ENCODE results near the gene TEX54.
A peak's percentile ranks its signal among the peaks of the same experiment; 100 is the strongest.

TEX54 gene

GRCh38 chr11:62823677-62824076 is 9.0 kb downstream of the TEX54 start:
- no peaks in the 10 kb centered on the region for H3K27me3 Mint-ChIP-seq
- H3K36me3 Mint-ChIP-seq (ENCODE audit: low read depth): peaks cover 54% of the 10 kb centered on the region
- peak overlapping the region; percentile 31 for H3K27ac Mint-ChIP-seq
- H3K4me3 Mint-ChIP-seq: no peak overlapping the region
- H3K9me3 Mint-ChIP-seq: no peaks in the 10 kb centered on the region
- H3K4me1 Mint-ChIP-seq (ENCODE audit: low read depth): no peaks in the 10 kb centered on the region

GRCh38 chr11:62817129-62817528 is 15.5 kb downstream of the TEX54 start:
- Mint-ChIP-seq H3K36me3 (ENCODE audit: low read depth) (peaks cover 24% of the 10 kb centered on the region), H3K4me3 (no peak overlapping the region), H3K4me1 (ENCODE audit: low read depth) (no peaks in the 10 kb centered on the region), H3K9me3 (no peaks in the 10 kb centered on the region), H3K27ac (no peak overlapping the region), H3K27me3 (no peaks in the 10 kb centered on the region)

GRCh38 chr11:62816557-62816956 is 16.1 kb downstream of the TEX54 start:
- peaks cover 24% of the 10 kb centered on the region for H3K36me3 Mint-ChIP-seq (ENCODE audit: low read depth)
- no peaks in the 10 kb centered on the region for H3K4me1 Mint-ChIP-seq (ENCODE audit: low read depth)
- no peaks in the 10 kb centered on the region for H3K27me3 Mint-ChIP-seq
- no peak overlapping the region for H3K4me3 Mint-ChIP-seq
- H3K27ac Mint-ChIP-seq: no peak overlapping the region
- H3K9me3 Mint-ChIP-seq: no peaks in the 10 kb centered on the region

GRCh38 chr11:62811659-62812058 is 21.0 kb downstream of the TEX54 start:
- H3K4me1 Mint-ChIP-seq (ENCODE audit: low read depth): peaks cover 2% of the 10 kb centered on the region
- no peaks in the 10 kb centered on the region for H3K9me3 Mint-ChIP-seq
- peaks cover 4% of the 10 kb centered on the region for H3K36me3 Mint-ChIP-seq (ENCODE audit: low read depth)
- H3K27me3 Mint-ChIP-seq: no peaks in the 10 kb centered on the region
- no peak overlapping the region for H3K27ac Mint-ChIP-seq
- no peak overlapping the region for H3K4me3 Mint-ChIP-seq

GRCh38 chr11:62810748-62811147 is 21.9 kb downstream of the TEX54 start:
- Mint-ChIP-seq H3K27me3 (no peaks in the 10 kb centered on the region), H3K9me3 (no peaks in the 10 kb centered on the region), H3K4me3 (no peak overlapping the region), H3K4me1 (ENCODE audit: low read depth) (peaks cover 10% of the 10 kb centered on the region), H3K36me3 (ENCODE audit: low read depth) (peaks cover 4% of the 10 kb centered on the region), H3K27ac (peak overlapping the region; percentile 27)

- Mint-ChIP-seq H3K36me3 (ENCODE audit: low read depth) (peaks cover 30% of the 10 kb centered on the region), H3K27me3 (no peaks in the 10 kb centered on the region), H3K27ac (peak overlapping the region; percentile 97)
Measured at GRCh38 chr11:62806611-62807121, 26.0 kb downstream of the TEX54 start.

GRCh38 chr11:62805961-62806441 is 26.6 kb downstream of the TEX54 start:
- no peaks in the 10 kb centered on the region for H3K9me3 Mint-ChIP-seq
- peak overlapping the region; percentile 99 for H3K4me3 Mint-ChIP-seq
- no peaks in the 10 kb centered on the region for H3K27me3 Mint-ChIP-seq
- peaks cover 38% of the 10 kb centered on the region for H3K4me1 Mint-ChIP-seq (ENCODE audit: low read depth)
- peak overlapping the region; percentile 97 for H3K27ac Mint-ChIP-seq
- H3K36me3 Mint-ChIP-seq (ENCODE audit: low read depth): peaks cover 37% of the 10 kb centered on the region

More at GRCh38 chr11:62806611-62807121, 26.0 kb downstream of the TEX54 start:
- H3K4me1 Mint-ChIP-seq (ENCODE audit: low read depth): peaks cover 35% of the 10 kb centered on the region
- H3K4me3 Mint-ChIP-seq: peak overlapping the region; percentile 99
- H3K9me3 Mint-ChIP-seq: no peaks in the 10 kb centered on the region

GRCh38 chr11:62805076-62805892 is 27.4 kb downstream of the TEX54 start, which contains the start of gene NXF1:
TSS of gene NXF1 (minus strand) at chr11:62805440. CDS start at chr11:62805356, 84 bp downstream.
- no peaks in the 10 kb centered on the region for H3K9me3 Mint-ChIP-seq
- H3K36me3 Mint-ChIP-seq (ENCODE audit: low read depth): peaks cover 41% of the 10 kb centered on the region
- H3K4me3 Mint-ChIP-seq: peak within 1 kb of the TSS; percentile 99
- no peaks in the 10 kb centered on the region for H3K27me3 Mint-ChIP-seq
- H3K27ac Mint-ChIP-seq: peak within 1 kb of the TSS; percentile 97
- peaks cover 38% of the 10 kb centered on the region for H3K4me1 Mint-ChIP-seq (ENCODE audit: low read depth)

- Mint-ChIP-seq H3K27me3 (no peaks in the 10 kb centered on the region), H3K27ac (peak overlapping the region; percentile 95), H3K4me1 (ENCODE audit: low read depth) (peaks cover 38% of the 10 kb centered on the region), H3K9me3 (no peaks in the 10 kb centered on the region), H3K36me3 (ENCODE audit: low read depth) (peaks cover 49% of the 10 kb centered on the region), H3K4me3 (peak overlapping the region; percentile 99)
Measured at GRCh38 chr11:62804310-62805075, 28.1 kb downstream of the TEX54 start.

GRCh38 chr11:62801071-62801470 is 31.6 kb downstream of the TEX54 start:
- Mint-ChIP-seq H3K36me3 (ENCODE audit: low read depth) (peaks cover 78% of the 10 kb centered on the region), H3K27me3 (no peaks in the 10 kb centered on the region), H3K4me1 (ENCODE audit: low read depth) (peaks cover 30% of the 10 kb centered on the region), H3K27ac (peak overlapping the region; percentile 16), H3K9me3 (no peaks in the 10 kb centered on the region), H3K4me3 (no peak overlapping the region)

- peaks cover 21% of the 10 kb centered on the region for H3K4me1 Mint-ChIP-seq (ENCODE audit: low read depth)
- peak overlapping the region; percentile 13 for H3K27ac Mint-ChIP-seq
- no peaks in the 10 kb centered on the region for H3K9me3 Mint-ChIP-seq
- no peak overlapping the region for H3K4me3 Mint-ChIP-seq
- H3K27me3 Mint-ChIP-seq: no peaks in the 10 kb centered on the region
- H3K36me3 Mint-ChIP-seq (ENCODE audit: low read depth): peaks cover 88% of the 10 kb centered on the region
Measured at GRCh38 chr11:62799486-62799885, 33.2 kb downstream of the TEX54 start.

- no peaks in the 10 kb centered on the region for H3K9me3 Mint-ChIP-seq
- H3K4me1 Mint-ChIP-seq (ENCODE audit: low read depth): peaks cover 11% of the 10 kb centered on the region
- H3K36me3 Mint-ChIP-seq (ENCODE audit: low read depth): peaks cover 82% of the 10 kb centered on the region
- no peak overlapping the region for H3K27ac Mint-ChIP-seq
- no peaks in the 10 kb centered on the region for H3K27me3 Mint-ChIP-seq
- no peak overlapping the region for H3K4me3 Mint-ChIP-seq
Measured at GRCh38 chr11:62796281-62796680, 36.4 kb downstream of the TEX54 start.

- Mint-ChIP-seq H3K27me3 (no peaks in the 10 kb centered on the region), H3K4me1 (ENCODE audit: low read depth) (peaks cover 29% of the 10 kb centered on the region), H3K27ac (no peak overlapping the region), H3K4me3 (no peak overlapping the region), H3K9me3 (no peaks in the 10 kb centered on the region), H3K36me3 (ENCODE audit: low read depth) (peaks cover 85% of the 10 kb centered on the region)
Measured at GRCh38 chr11:62794201-62794775, 38.4 kb downstream of the TEX54 start.

GRCh38 chr11:62792202-62792575 is 40.5 kb downstream of the TEX54 start:
- Mint-ChIP-seq H3K4me1 (ENCODE audit: low read depth) (peaks cover 46% of the 10 kb centered on the region), H3K27ac (peak overlapping the region; percentile 83), H3K36me3 (ENCODE audit: low read depth) (peaks cover 83% of the 10 kb centered on the region), H3K27me3 (no peaks in the 10 kb centered on the region), H3K4me3 (peak overlapping the region; percentile 94), H3K9me3 (no peaks in the 10 kb centered on the region)
